ENCODE measurements around the gene PROSER3.

GRCh38 chr19:35739275-35740107, 18.5 kb upstream of the PROSER3 start:
- TF ChIP-seq CTCF (IDR thresholded peaks at IDR 0.05): no peak
- no peak for TF ChIP-seq ZFX (IDR thresholded peaks at IDR 0.05; ENCODE audit: borderline replicate concordance)
